Activated T-cell treated with anti-CD3 and anti-CD28 coated beads, Interleukin-2, amount 50 U/mL, for 24 hours (primary cell): ENCODE results near the gene APOC1.
A peak's percentile ranks its signal among the peaks of the same experiment; 100 is the strongest.

Experiments used
- DNase-seq: peaks from one replicate; pipeline ENCODE4 v3.0.0-alpha.2; 2020
- H3K27ac Mint-ChIP-seq: 2 replicates; pipeline ENCODE4 v1.8.0; 2020; ENCODE audit warnings: mild to moderate bottlenecking, mixed read lengths
- H3K27me3 Mint-ChIP-seq: 2 replicates; pipeline ENCODE4 v1.8.0; 2020; ENCODE audit warnings: mixed read lengths
- H3K36me3 Mint-ChIP-seq: 2 replicates; pipeline ENCODE4 v1.8.0; 2020; ENCODE audit warnings: low read depth, mixed read lengths
- H3K4me1 Mint-ChIP-seq: 2 replicates; pipeline ENCODE4 v1.8.0; 2020; ENCODE audit warnings: low read depth, mixed read lengths
- H3K4me3 Mint-ChIP-seq: 2 replicates; pipeline ENCODE4 v1.8.0; 2020; ENCODE audit warnings: mild to moderate bottlenecking, moderate library complexity, mixed read lengths
- H3K9me3 Mint-ChIP-seq: 2 replicates; pipeline ENCODE4 v1.8.0; 2020; ENCODE audit warnings: mixed read lengths

The APOC1 gene

GRCh38 chr19:44951179-44952159, 37.1 kb downstream of the APOC1 start:
- Mint-ChIP-seq H3K4me3 (no peak overlapping the region), H3K36me3 (peaks cover 18% of the 10 kb centered on the region)
- peak; percentile 57 for DNase-seq

GRCh38 chr19:44954278-44954648, 39.9 kb downstream of the APOC1 start:
- peaks cover 18% of the 10 kb centered on the region for H3K36me3 Mint-ChIP-seq
- DNase-seq = no peak
- H3K4me3 Mint-ChIP-seq = peak overlapping the region; percentile 93
- H3K9me3 Mint-ChIP-seq = no peaks in the 10 kb centered on the region
- peaks cover 41% of the 10 kb centered on the region for H3K4me1 Mint-ChIP-seq
- H3K27me3 Mint-ChIP-seq = no peaks in the 10 kb centered on the region
- H3K27ac Mint-ChIP-seq = peak overlapping the region; percentile 99

More at GRCh38 chr19:44951179-44952159, 37.1 kb downstream of the APOC1 start:
- Mint-ChIP-seq H3K27me3 (no peaks in the 10 kb centered on the region), H3K4me1 (peaks cover 18% of the 10 kb centered on the region), H3K9me3 (no peaks in the 10 kb centered on the region), H3K27ac (no peak overlapping the region)

GRCh38 chr19:44954649-44955504, 40.5 kb downstream of the APOC1 start, which contains the start of gene CLPTM1:
TSS of gene CLPTM1 (plus strand) at chr19:44955380. CDS start at chr19:44955396, 16 bp downstream.
- Mint-ChIP-seq H3K27ac (peak within 1 kb of the TSS; percentile 99), H3K4me3 (peak within 1 kb of the TSS; percentile 93), H3K4me1 (peaks cover 48% of the 10 kb centered on the region), H3K9me3 (no peaks in the 10 kb centered on the region), H3K36me3 (peaks cover 20% of the 10 kb centered on the region), H3K27me3 (no peaks in the 10 kb centered on the region)
- DNase-seq = peak; percentile 97

GRCh38 chr19:44955505-44956439, 41.4 kb downstream of the APOC1 start:
- Mint-ChIP-seq H3K4me3 (peak overlapping the region; percentile 93), H3K9me3 (no peaks in the 10 kb centered on the region), H3K36me3 (peaks cover 26% of the 10 kb centered on the region), H3K27ac (peak overlapping the region; percentile 99), H3K4me1 (peaks cover 55% of the 10 kb centered on the region), H3K27me3 (no peaks in the 10 kb centered on the region)
- DNase-seq = peak; percentile 36

GRCh38 chr19:44957526-44957925, 43.1 kb downstream of the APOC1 start:
- Mint-ChIP-seq H3K9me3 (no peaks in the 10 kb centered on the region), H3K36me3 (peaks cover 43% of the 10 kb centered on the region), H3K27ac (peak overlapping the region; percentile 99), H3K4me3 (peak overlapping the region; percentile 93), H3K4me1 (peaks cover 55% of the 10 kb centered on the region), H3K27me3 (no peaks in the 10 kb centered on the region)
- no peak for DNase-seq

- Mint-ChIP-seq H3K27ac (peak overlapping the region; percentile 99), H3K4me3 (no peak overlapping the region), H3K36me3 (peaks cover 45% of the 10 kb centered on the region), H3K27me3 (no peaks in the 10 kb centered on the region), H3K9me3 (no peaks in the 10 kb centered on the region), H3K4me1 (peaks cover 55% of the 10 kb centered on the region)
- no peak for DNase-seq
Observed at GRCh38 chr19:44958090-44958489, 43.7 kb downstream of the APOC1 start.

- no peak overlapping the region for H3K4me3 Mint-ChIP-seq
- H3K36me3 Mint-ChIP-seq = peaks cover 53% of the 10 kb centered on the region
- H3K9me3 Mint-ChIP-seq = no peaks in the 10 kb centered on the region
- no peak for DNase-seq
- no peaks in the 10 kb centered on the region for H3K27me3 Mint-ChIP-seq
- H3K27ac Mint-ChIP-seq = peak overlapping the region; percentile 52
- peaks cover 47% of the 10 kb centered on the region for H3K4me1 Mint-ChIP-seq
Observed at GRCh38 chr19:44959691-44960090, 45.3 kb downstream of the APOC1 start.

GRCh38 chr19:44960906-44961728, 46.7 kb downstream of the APOC1 start:
- H3K4me1 Mint-ChIP-seq = peaks cover 42% of the 10 kb centered on the region
- DNase-seq = no peak
- peak overlapping the region; percentile 52 for H3K27ac Mint-ChIP-seq
- H3K27me3 Mint-ChIP-seq = no peaks in the 10 kb centered on the region
- no peak overlapping the region for H3K4me3 Mint-ChIP-seq
- no peaks in the 10 kb centered on the region for H3K9me3 Mint-ChIP-seq
- peaks cover 58% of the 10 kb centered on the region for H3K36me3 Mint-ChIP-seq

GRCh38 chr19:44961821-44962220, 47.4 kb downstream of the APOC1 start:
- Mint-ChIP-seq H3K4me1 (peaks cover 35% of the 10 kb centered on the region), H3K4me3 (no peak overlapping the region), H3K27ac (peak overlapping the region; percentile 60), H3K9me3 (no peaks in the 10 kb centered on the region), H3K27me3 (no peaks in the 10 kb centered on the region), H3K36me3 (peaks cover 63% of the 10 kb centered on the region)
- no peak for DNase-seq

- peaks cover 66% of the 10 kb centered on the region for H3K36me3 Mint-ChIP-seq
- H3K4me3 Mint-ChIP-seq = no peak overlapping the region
- H3K27ac Mint-ChIP-seq = peak overlapping the region; percentile 28
- peaks cover 2% of the 10 kb centered on the region for H3K4me1 Mint-ChIP-seq
- no peak for DNase-seq
- H3K27me3 Mint-ChIP-seq = no peaks in the 10 kb centered on the region
- H3K9me3 Mint-ChIP-seq = no peaks in the 10 kb centered on the region
Observed at GRCh38 chr19:44968118-44968517, 53.7 kb downstream of the APOC1 start.

- Mint-ChIP-seq H3K27ac (peak overlapping the region; percentile 3), H3K36me3 (peaks cover 68% of the 10 kb centered on the region), H3K4me3 (no peak overlapping the region)
Observed at GRCh38 chr19:44968670-44969069, 54.3 kb downstream of the APOC1 start.

More at GRCh38 chr19:44968670-44969069, 54.3 kb downstream of the APOC1 start:
- H3K4me1 Mint-ChIP-seq = peaks cover 2% of the 10 kb centered on the region
- DNase-seq = no peak
- H3K9me3 Mint-ChIP-seq = no peaks in the 10 kb centered on the region
- no peaks in the 10 kb centered on the region for H3K27me3 Mint-ChIP-seq
